ENCODE data around the gene HACD2.

DNA sequence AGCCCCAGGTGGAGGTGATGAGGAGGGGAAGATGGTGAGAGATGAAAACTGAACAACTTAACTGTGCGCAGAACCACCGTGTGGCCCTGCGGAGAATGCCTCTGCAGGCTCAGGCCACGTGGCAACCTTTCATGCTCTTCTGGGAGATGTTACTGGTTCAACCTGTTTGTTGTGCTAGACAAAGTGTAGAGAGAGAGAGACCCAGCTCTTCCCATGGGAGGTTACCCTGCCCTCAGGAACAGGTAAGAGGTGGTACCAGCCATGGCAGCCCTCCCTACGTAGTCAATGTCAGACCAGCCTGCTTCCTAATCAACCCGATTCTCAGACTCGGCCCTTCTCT, 37.0 kb upstream of the HACD2 start:
- TF ChIP-seq EGR1 (IDR thresholded peaks at IDR 0.05) (no peak), EP300 (IDR thresholded peaks at IDR 0.05; ENCODE audit: borderline replicate concordance) (no peak), TAF1 (IDR thresholded peaks at IDR 0.05; ENCODE audit: low read depth) (no peak), FOXM1 (IDR thresholded peaks at IDR 0.05; ENCODE audit: borderline replicate concordance, low read depth) (no peak), ZBTB7A (IDR thresholded peaks at IDR 0.05; ENCODE audit: low read depth) (no peak), MAX (IDR thresholded peaks at IDR 0.05) (no peak), YY1 (IDR thresholded peaks at IDR 0.05; ENCODE audit: low read depth) (no peak), RAD21 (IDR thresholded peaks at IDR 0.05; ENCODE audit: low read depth) (no peak), TCF12 (IDR thresholded peaks at IDR 0.05; ENCODE audit: low read depth) (no peak), CEBPB (IDR thresholded peaks at IDR 0.05) (no peak), CREB1 (IDR thresholded peaks at IDR 0.05; ENCODE audit: low read depth) (no peak)

Measured in Ishikawa (cell line).